M059J (cell line): ENCODE measurements around the gene HAVCR2. TPM values are rescaled to one million over a fixed set of nuclear protein-coding genes. Genes with fewer than 3 reads are reported as not detected.

Experiments used
- DNase-seq: peaks from one replicate; pipeline ENCODE4 v3.0.0-alpha.2; 2012; ENCODE audit warnings: low read depth
- total RNA-seq: library from RNA; depleted of rRNA; stranded (reverse); fragments of >200 nt; shearing (Covaris generic); gene quantifications from 2 replicates; pipeline ENCODE4 v1.2.3, GENCODE V29; 2014; rRNA removed

Gene HAVCR2
- total RNA-seq, 1 experiment from 2014 or later, result 0.84 TPM

GRCh38 chr5:157046041-157046440 is 62.8 kb downstream of the HAVCR2 start:
- peak; percentile 87 for DNase-seq

GRCh38 chr5:157045601-157046000 is 63.2 kb downstream of the HAVCR2 start:
- no peak for DNase-seq

GRCh38 chr5:157038568-157039187 is 70.2 kb downstream of the HAVCR2 start:
- peak; percentile 33 for DNase-seq

Other genes starting within 250 kb of the HAVCR2 start
- gene TIMD4, start 145.8 kb downstream of the HAVCR2 start, total RNA-seq, result not detected in 2 replicates
- not detected in 2 replicates for gene HAVCR1, start 49.9 kb downstream of the HAVCR2 start, total RNA-seq
- 13.7 and 16.3 TPM in 2 replicates for gene MED7, start 33.8 kb upstream of the HAVCR2 start, total RNA-seq
- not detected in 2 replicates for gene GARIN3, start 57.2 kb upstream of the HAVCR2 start, total RNA-seq
- 0.10 TPM in 1 of 2 replicates, not detected in the other for gene ITK, start 71.8 kb upstream of the HAVCR2 start, total RNA-seq
- 0.39 and 0.57 TPM in 2 replicates for gene CYFIP2, start 157.1 kb upstream of the HAVCR2 start, total RNA-seq